Measurements from ENCODE around the gene DYRK2. TPM values are rescaled to one million over a fixed set of nuclear protein-coding genes. Genes with fewer than 3 reads are reported as not detected.

DYRK2 gene
- total RNA-seq, 1 experiment from 2014 or later: 18.0 TPM

DNA sequence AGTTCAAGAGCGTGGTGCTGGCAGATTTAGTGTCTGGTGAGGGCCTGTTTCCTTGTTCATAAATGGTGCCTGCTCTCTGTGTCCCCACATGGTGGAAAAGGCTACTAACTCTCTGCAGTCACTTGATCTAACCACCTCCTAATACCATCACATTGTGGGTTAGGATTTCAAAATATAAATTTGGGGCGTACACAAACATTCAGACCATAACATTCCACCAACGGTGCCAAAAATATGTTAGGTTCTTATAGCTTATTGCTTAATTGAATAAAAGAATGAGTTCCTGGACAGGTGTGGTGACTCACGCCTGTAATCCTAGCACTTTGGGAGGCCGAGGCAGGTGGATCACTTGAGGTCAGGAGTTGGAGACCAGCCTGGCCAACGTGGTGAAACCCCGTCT is 3.4 kb upstream of the DYRK2 start:
- no peak for DNase-seq (ENCODE audit: extremely low read depth, low read depth)

DNA sequence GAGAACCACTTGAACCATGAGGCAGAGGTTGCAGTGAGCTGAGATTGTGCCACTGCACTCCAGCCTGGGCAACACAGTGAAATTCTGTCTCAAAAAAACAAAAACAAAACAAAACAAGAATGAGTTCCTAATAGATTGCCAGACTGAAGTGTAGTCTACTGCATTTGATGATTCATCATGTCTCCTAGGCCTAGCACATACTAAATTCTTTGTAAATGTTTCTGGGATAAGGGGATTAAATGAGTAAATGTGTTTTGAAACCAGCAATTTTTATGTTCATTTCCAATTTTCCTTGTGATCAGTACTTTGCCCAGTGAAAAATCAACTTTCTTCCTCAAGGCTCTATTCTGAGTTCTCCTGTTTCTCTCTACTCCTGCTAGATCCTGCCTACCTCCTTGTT is 2.9 kb upstream of the DYRK2 start:
- no peak for DNase-seq (ENCODE audit: extremely low read depth, low read depth)

DNA sequence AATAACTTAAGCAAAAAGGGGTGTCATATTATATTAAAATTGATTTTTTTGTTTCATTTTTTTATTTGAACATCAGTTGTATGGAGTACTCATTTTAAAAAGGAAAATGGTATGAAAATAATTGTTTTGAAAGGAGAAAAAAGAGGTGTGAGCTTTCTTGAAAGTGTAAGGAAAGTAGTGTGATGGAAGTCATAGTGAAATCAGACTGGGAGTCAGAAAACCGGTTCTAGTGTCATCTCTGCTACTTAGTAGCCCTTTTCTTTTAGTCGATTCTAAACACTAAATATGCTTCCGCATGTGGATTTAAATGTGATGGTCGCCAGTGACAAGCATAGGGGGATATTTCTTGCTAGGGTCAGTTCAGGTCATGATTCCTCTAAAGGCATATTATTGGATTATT is 1.8 kb upstream of the DYRK2 start:
- no peak for DNase-seq (ENCODE audit: extremely low read depth, low read depth)

DNA sequence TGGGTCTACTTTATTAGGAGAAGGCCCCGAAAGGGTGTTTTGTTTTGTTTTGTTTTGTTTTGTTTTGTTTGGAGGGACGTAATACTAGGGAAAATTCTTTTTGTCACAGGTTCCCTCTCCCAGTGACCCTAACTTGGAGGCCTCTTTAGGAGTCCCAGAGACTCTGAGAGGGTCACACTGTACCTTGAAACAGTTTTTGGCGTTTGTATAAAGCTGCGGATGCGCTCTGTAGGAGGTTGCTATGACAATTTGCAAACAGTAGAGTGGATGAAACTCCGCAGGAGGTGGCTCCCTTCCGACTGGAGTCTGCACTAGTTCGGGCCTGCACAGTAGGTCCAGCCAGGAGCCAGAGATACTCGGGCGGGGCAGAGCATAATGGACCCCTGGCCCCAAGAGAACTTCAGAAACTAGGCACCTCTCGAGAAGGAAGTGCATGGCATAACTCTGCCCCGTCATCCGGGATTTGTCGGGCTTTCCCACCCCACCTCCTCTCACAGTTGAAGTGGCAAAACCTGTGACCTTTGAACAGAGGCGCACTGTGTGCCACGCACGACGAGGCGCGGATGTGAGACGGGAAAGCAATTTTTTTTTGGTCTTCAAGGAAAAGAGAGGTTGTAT is 1.3 kb upstream of the DYRK2 start:
- DNase-seq (ENCODE audit: extremely low read depth, low read depth): no peak

DNA sequence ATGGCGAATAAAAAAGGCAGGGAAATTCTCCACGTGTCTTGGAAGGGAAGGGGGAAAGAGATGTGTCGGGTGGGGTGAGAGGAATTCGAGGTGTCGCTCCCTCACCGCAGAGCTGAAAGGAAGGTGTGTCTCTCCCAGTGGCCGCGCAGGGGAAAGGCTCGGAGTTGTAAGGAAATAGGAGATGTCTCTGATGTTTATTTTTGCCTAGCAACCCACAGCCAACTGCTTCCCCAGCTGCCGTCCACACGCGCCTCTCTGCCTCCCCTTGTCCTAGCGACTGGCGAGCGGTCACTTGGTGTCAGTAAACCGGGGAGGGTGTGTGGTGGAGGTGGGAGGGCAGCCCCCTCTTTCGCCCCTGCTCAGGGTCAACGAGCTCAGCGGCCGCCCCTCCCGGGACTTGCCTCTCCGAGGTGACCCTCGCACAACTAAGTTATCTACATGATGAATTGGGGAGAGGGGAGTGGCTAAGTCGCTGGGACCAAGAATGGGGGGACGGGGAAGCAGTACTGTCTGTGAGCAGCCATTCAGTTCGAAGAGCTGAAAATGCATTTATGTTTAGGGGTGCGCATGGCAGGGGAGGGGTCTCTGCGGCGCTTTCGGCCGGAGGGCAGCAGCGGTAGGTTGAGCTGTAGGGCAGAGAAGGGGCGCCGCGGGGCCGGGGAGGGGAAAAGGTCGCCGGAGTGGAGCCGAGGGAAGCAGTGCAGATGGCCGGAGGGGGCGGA is 585 bp upstream of the DYRK2 start:
- DNase-seq (ENCODE audit: extremely low read depth, low read depth): peak; percentile 61

DNA sequence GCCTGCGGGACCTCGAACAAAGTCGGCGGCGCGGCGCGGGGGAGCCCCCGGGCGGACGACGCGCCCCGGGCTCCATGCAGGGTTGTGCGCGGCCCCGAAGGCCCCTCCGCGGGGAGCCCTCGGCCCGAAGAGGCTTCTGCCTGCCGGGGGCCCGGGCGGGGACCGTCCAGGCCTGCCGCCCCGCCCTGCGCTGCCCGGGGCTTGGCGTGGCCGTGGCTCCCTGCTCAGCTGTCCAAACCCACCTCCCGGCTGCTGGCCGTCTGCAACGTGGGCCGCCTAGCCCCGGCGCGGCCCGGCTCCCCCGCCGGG is 670 bp downstream of the DYRK2 start:
- no peak for DNase-seq (ENCODE audit: extremely low read depth, low read depth)

DNA sequence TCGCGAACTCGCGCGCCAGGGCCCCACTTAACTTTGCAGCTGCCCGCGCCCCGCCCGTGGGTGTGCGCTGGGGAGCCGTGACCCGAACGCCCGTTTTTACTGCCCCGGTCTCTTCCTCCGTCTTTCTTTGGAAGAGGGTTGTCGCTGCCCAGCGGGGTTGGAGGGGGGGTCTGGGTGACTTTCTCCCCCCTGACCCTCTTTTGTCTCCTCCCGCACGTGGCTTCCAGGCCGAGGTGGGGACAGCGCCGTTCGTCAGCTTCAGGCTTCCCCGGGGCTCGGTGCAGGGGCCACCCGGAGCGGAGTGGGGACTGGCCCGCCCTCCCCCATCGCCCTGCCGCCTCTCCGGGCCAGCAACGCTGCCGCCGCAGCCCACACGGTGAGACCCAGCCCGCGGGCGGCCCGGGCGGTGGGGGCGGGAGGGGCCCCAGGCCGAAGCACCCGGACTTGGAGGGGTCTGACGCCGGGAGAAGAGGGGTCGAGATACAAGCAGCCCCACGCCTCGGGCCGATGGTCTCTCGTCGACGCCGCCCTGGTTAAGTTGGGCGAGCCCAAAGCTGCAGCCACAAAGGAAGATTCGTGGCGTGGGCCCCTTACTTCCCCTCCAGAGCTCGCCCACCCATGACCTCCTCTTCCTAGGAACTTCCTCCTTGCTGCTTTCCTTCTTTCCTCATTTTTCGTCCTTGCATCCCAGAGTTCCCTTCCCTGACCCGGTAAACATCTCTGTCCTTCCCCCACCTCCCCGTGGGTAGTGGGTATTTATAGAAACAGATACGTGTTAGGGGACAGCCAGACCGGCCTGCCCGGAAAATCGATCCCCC is 1.2 kb downstream of the DYRK2 start:
- DNase-seq (ENCODE audit: extremely low read depth, low read depth): no peak

DNA sequence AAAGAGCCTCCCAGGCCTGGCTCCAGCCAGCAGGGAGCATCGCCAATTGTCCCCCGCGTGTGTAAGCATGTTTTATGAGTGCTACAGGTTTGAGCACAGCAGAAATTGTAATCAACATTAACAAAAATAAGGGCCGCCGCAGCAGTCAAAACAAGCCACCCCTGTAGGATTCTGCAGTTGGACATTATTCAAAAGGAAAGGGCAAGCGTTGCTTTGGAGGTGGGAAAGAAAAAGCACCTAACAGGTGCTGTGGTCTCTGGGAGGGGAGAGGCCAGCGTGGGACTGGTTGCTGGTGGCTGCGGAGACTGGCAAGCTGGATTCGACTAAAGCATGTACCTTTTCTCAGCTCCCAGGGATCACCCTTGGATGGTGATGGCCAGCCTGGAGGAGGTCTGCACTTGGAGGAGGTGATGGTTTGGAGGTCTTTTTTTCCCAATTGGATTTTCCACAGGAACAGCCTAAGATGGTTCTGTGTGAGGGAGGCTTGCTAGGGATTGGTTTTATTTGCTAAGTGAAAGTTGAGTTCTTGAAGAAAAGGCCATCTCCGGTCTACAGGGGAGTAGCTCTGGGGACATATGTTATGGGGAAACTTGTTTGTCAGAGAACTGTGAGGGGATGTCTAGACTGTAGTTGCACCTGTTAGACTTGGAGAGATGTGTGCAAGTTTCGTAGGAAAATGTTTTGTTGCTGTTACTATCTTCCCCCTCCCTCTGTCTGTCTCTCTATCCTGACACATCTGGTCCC is 2.0 kb downstream of the DYRK2 start:
- DNase-seq (ENCODE audit: extremely low read depth, low read depth): no peak

DNA sequence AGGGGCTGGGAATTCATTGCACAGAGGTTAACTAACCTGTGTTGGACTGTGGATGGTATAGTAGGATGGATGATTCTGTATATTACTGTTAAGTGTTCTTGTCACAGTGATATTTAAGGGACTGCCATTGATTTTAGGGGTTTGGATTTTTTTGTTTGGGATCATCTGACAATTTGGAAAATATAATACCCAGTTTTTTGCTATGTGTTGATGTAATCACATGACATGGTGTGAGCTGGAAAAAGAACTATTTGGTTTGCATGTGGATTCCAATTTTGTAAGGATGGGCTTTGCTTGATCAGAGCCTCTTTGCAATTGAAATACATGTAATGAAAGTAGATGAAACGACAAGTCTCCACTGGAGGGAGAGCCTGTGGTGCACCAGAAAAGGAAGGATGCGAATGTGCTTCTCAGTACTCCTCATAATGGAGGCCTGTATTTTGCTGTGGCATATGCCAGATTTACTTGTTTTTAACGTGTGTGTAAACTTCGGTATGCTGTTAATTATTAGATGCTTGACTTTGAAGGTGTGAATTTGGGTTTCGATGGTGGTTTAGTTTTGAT is 2.7 kb downstream of the DYRK2 start:
- no peak for DNase-seq (ENCODE audit: extremely low read depth, low read depth)

DNA sequence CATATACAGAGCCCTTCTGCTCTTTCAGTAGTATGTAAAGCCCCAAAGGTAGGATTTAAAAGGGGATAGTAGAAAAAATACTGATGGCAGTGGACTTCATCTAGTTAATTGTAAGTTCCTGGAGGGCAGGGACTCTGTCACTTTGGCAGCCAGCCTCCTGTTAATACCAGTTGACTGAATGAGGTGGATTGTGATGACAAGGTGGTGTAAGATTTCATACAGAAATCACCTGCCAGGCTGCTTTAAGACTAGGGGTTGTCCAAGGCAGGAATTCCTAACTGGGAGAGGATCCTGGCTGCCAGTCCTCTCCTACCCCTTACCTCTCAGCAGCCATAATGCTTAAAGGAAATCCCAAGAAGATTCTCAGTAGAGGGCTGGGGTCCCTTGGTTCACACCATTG is 7.3 kb downstream of the DYRK2 start:
- DNase-seq (ENCODE audit: extremely low read depth, low read depth): no peak

DNA sequence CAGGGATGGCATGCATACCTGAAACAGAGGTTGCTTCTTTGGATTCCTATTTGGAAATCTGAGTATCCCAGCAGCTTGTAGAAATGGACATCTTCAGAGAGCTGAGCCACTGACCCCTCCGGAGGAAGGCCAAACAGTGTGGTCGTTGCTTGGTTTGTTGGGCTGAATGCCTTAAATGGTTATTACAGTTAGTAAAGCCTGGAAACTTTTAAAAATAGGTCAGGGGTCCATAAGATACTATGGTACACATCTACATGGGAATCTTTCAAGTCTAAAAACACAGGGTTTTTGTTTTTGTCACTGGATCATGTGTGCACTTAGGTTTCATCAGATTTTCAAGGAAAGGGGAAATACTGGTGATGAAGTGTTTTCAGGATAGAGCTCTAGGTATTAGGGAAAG is 7.7 kb downstream of the DYRK2 start:
- no peak for DNase-seq (ENCODE audit: extremely low read depth, low read depth)

DNA sequence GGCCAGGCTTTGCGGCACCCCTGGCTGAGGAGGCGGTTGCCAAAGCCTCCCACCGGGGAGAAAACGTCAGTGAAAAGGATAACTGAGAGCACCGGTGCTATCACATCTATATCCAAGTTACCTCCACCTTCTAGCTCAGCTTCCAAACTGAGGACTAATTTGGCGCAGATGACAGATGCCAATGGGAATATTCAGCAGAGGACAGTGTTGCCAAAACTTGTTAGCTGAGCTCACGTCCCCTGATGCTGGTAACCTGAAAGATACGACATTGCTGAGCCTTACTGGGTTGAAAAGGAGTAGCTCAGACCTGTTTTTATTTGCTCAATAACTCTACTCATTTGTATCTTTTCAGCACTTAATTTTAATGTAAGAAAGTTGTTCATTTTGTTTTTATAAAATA is 9.9 kb downstream of the DYRK2 start:
- no peak for DNase-seq (ENCODE audit: extremely low read depth, low read depth)

DNA sequence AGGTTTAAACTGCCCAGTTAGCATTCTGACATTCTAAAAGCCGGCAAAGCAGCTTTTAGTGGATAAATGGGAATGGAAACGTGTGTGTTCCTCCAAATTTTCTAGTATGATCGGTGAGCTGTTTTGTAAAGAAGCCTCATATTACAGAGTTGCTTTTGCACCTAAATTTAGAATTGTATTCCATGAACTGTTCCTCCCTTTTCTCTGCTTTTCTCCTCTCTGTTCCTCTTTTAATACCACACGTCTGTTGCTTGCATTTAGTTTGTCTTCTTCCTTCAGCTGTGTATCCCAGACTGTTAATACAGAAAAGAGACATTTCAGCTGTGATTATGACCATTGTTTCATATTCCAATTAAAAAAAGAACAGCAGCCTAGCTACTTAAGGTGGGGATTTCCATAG is 10.7 kb downstream of the DYRK2 start:
- no peak for DNase-seq (ENCODE audit: extremely low read depth, low read depth)

DNA sequence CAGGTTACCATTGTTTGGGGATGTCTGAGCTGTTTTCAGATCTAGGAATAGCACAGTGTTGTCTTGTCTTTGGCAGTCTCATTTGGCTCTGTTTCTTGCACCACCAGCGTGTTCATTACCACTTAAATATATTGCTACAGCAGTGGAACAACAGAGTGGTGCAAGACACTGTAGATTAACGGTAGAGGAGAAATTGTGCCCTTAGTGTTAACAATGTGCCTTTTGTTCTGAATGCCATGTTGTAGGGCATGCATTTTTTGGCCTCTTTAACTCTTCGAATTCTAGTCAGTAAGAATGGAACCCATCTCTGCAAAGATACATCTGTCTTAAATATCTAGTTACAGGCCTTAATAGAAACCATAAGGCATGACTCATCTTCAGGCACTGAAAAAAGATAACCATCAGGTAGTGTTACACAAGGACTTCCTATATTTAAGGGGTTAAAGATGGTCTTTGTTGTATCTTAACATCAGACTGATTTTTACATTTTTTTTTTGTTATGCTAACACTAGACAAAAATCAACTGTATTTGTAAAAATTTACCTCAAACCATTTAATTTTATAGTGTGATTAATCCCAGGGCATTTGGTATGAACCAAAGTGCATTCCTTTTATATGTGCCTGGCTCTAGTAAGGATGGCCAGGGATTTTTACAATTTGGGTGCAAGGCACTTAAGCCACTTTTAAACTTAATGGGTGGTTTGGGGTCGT is 12.9 kb downstream of the DYRK2 start:
- DNase-seq (ENCODE audit: extremely low read depth, low read depth): no peak

DNA sequence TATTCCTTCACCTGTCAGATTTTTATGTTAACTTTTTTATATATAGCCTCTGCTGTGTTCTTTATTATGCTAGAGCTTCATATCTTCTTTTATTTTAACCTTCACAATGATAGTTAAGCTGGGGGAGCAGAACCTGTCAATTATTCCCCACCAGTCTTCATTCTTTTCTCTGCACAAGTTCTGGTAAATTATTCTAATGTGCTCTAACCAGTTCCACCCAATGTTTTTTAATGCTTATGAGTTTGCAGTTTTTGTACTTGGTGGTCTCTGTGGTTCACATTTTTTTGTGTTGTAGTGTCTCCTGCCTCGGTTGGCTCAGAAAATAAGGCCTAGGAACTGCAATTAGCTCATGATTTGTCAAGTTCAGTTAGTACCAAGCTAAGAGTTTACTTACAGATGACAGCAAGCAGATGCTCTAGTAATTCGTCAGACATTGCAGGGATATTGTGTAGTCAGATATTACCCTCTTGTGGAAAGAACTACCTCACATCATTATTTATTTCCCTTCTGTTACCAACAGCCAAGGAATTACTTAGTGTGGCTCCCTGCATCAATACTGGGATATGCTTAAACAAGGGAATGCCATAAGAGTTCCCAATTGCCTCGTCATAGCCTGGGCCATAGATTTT is 14.5 kb downstream of the DYRK2 start:
- no peak for DNase-seq (ENCODE audit: extremely low read depth, low read depth)

DNA sequence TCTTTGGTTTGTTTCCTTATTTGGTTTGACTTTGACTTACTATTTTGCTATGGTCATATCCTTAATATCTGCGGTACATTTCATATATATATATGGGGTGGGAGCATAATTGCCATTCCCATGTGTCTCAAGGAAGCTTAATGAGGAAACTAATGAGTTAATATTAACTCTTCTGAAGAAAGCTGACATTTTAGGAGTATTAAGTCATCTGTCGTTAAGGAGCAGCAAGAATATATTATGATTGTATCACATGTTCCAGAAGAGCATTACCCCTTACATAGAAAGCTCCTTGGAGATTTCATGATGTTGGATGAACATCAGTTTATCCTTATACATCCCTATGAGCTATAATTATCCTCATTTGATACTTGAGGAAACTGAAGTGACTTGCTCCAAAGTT is 15.6 kb downstream of the DYRK2 start:
- no peak for DNase-seq (ENCODE audit: extremely low read depth, low read depth)

DNA sequence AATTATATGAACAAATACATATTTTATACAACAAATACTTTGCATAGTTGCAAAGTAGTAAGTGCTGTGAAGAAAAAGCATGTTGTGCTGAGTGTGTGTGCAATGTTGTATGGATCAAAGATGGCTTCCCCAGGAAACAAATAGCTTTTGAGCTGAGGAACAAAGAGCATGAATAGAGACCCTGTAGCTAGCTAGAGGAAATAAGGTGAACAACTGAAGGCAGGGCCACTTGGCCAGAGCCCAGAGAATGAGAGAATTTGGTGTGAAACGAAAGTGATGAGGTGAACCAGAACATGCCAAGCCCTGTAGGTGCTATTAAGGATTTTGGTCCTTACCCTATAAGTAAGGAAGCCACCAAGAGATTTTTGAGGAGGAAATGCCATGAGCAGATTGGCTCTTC is 17.1 kb downstream of the DYRK2 start:
- no peak for DNase-seq (ENCODE audit: extremely low read depth, low read depth)

DNA sequence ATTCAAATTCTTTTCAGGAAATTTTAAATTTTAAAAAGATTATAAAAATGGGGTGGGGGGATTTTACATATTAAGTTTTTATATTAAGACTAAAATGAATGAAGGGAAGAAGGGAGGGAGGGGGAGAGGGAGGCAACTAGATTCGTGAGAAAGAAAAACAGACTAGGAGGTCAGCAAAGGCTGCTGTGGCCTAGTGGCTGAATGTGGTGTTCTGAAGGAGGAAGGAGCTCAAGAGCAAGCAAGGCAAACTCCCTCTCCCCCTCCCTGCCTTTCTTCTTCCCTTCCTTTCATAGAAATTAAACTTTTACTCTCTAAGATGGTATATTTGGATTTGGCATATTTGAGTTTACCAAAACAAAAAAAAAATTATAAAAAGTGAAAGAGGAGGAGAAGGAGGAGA is 18.1 kb downstream of the DYRK2 start:
- DNase-seq (ENCODE audit: extremely low read depth, low read depth): no peak

DNA sequence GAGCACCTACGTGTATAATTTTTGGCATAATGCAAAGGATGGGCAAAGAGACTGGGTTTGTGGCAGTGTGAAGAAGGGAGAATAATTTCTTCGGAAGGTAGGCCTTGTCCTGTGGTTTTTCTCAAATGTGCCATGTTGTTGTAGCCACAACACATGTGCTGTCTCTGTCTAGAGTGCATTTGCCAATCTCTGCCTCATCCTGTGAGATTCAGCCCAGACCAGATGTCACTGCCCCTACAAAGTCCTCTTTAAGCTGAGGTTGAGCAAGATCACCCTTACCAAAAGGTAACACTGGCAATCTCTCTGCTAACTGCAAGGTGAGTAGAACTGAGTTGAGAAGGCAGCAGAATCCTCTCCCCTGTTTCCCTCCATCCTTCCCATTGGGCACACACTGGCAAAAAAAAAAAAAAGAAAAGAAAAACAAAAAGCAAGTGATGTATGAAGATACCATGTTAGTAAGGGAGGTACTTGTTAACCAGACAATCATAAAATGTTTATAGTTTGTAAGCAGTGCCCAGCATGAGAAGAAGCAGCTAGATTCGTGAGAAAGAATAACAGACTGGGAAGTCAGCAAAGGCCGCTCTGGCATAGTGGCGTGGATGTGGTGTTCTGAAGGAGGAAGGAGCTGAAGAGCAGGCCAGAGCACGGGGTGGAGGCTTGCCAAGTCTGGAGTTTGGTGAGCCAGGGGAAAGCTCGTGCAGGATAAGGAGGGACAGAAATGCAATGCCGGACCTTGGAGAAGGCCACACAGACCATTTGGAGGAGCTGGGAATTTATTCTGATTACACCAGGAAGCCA is 18.9 kb downstream of the DYRK2 start:
- DNase-seq (ENCODE audit: extremely low read depth, low read depth): no peak

Measured in NCI-H460 (cell line).